NCI-H748 treated with DMSO at 0.1 percent for 48 hours (cell line): ENCODE data around the gene RC3H2.
"Not testable (repeated sequence)": the region's sequence is repeated elsewhere in the genome, so short reads cannot be mapped to it uniquely, and the experiment has no call there.

ENCODE experiments used
- DNase-seq: peaks from one replicate; lab custom pipeline; 2025; lab: John Stamatoyannopoulos, UW

RC3H2 gene

GRCh38 chr9:122929796-122930354 lies 24.7 kb upstream of the RC3H2 start:
- DNase-seq = no peak

GRCh38 chr9:122923947-122924346 lies 18.8 kb upstream of the RC3H2 start:
- DNase-seq = no peak

- DNase-seq = no peak
Measured at GRCh38 chr9:122922713-122923112, 17.6 kb upstream of the RC3H2 start.

GRCh38 chr9:122918310-122918709 lies 13.2 kb upstream of the RC3H2 start:
- DNase-seq = no peak

- DNase-seq = peak; percentile 66
Measured at GRCh38 chr9:122912964-122913673, 8.0 kb upstream of the RC3H2 start, which contains the start of gene ZBTB6. Gene ZBTB6, minus strand, starts transcription at chr9:122913323. Its CDS starts 1,251 bp downstream, at chr9:122912072.

- no peak for DNase-seq
Measured at GRCh38 chr9:122912671-122912963, 7.5 kb upstream of the RC3H2 start.

- not testable (repeated sequence) for DNase-seq
Measured at GRCh38 chr9:122906122-122906521, 963 bp upstream of the RC3H2 start.

- DNase-seq = peak; percentile 35
Measured at GRCh38 chr9:122904466-122904822, 715 bp downstream of the RC3H2 start.

GRCh38 chr9:122900791-122901190 lies 4.4 kb downstream of the RC3H2 start:
- DNase-seq = no peak

GRCh38 chr9:122897969-122898368 lies 7.2 kb downstream of the RC3H2 start:
- DNase-seq = no peak

- no peak for DNase-seq
Measured at GRCh38 chr9:122888480-122888879, 16.7 kb downstream of the RC3H2 start.

- no peak for DNase-seq
Measured at GRCh38 chr9:122883125-122883524, 22.0 kb downstream of the RC3H2 start.

- DNase-seq = no peak
Measured at GRCh38 chr9:122879443-122879842, 25.7 kb downstream of the RC3H2 start.

- DNase-seq = no peak
Measured at GRCh38 chr9:122875523-122875922, 29.6 kb downstream of the RC3H2 start.

GRCh38 chr9:122867276-122867675 lies 37.9 kb downstream of the RC3H2 start:
- not testable (repeated sequence) for DNase-seq

- DNase-seq = no peak
Measured at GRCh38 chr9:122866079-122866478, 39.1 kb downstream of the RC3H2 start.

GRCh38 chr9:122865300-122865699 lies 39.9 kb downstream of the RC3H2 start:
- no peak for DNase-seq

GRCh38 chr9:122863407-122863806 lies 41.8 kb downstream of the RC3H2 start:
- no peak for DNase-seq

GRCh38 chr9:122860319-122861142 lies 44.6 kb downstream of the RC3H2 start:
- no peak for DNase-seq

- no peak for DNase-seq
Measured at GRCh38 chr9:122857815-122858214, 47.3 kb downstream of the RC3H2 start.

GRCh38 chr9:122852085-122852786 lies 52.9 kb downstream of the RC3H2 start:
- not testable (repeated sequence) for DNase-seq

- DNase-seq = no peak
Measured at GRCh38 chr9:122848256-122848943, 56.8 kb downstream of the RC3H2 start.
